HG03442 (cell line): ENCODE data around the gene SLC13A5.
"Not testable (repeated sequence)": the region's sequence is repeated elsewhere in the genome, so short reads cannot be mapped to it uniquely, and the experiment has no call there.

Experiments
- ATAC-seq: cut with Tn5 transposase; IDR thresholded peaks from one replicate; pipeline ENCODE4 v1.9.1; 2021; ENCODE audit warnings: mild to moderate bottlenecking, moderate library complexity; ENCODE audit not compliant: unreplicated experiment

SLC13A5 gene

GRCh38 chr17:6711081-6711674 is 2.0 kb downstream of the SLC13A5 start:
- ATAC-seq, result no peak

DNA sequence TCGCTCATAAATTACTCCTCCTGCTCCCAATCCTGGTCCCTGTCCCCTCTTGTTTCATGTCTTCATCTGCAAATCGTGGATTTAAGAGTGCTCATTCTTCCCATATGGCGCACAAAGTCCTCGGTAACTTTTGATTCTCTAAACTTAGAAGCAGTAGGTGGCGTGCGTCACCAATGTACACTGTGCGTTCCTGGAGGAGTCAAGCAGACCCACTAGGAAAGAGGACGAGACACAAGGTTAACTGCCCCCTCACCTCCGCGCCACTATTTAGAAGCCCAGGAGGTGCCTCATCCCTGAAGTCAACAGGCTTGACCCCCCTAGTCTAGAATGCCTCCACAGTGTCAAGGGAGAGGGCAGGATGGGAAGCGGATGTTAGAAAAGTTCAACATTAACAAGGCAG is 2.9 kb downstream of the SLC13A5 start:
- no peak for ATAC-seq

DNA sequence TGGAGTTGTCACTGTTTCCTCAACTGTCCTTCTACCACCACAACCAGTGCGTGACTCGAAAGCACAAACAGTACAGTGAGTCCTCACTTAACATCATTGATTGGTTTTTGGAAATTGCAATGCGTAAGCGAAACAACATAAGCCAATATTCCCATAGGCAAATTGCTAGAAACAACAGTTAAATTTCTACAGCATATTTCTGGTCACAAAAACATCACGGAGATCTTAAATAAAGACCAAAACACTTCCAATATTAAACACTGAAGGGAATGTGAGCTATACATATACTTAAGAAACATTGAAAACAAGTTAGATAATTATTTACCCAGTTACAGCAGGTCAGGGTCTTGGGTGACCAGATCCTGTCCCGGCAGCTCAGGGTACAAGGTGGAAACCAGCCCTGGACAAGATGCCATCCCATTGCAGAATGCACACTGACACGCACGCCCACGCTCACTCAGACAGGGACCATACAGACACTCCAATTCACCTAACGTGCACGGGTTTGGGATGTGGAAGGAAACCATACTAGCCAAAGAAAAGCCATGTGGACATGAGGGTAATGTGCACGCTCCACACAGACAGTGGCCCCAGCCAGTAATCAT is 4.7 kb downstream of the SLC13A5 start:
- no peak for ATAC-seq

DNA sequence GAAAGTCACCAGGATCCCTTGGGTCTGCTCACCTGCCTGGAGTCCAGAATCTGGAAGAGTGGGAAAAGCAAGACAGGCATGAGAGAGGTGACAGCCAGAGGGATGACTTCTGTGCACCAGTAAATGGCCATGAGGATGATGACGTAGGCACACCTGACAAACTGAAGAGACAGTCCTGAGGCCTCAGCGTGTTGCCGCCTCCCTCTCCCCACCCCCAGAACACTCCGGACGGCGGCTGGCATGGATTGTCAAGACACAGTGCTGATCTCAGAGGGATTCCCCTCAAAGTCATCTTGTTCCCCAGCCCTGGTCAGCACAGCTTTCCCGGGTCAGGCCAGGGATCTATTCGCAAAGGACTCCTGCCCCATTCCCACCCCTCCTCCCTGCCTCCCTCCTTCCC is 6.2 kb downstream of the SLC13A5 start:
- ATAC-seq, result no peak

DNA sequence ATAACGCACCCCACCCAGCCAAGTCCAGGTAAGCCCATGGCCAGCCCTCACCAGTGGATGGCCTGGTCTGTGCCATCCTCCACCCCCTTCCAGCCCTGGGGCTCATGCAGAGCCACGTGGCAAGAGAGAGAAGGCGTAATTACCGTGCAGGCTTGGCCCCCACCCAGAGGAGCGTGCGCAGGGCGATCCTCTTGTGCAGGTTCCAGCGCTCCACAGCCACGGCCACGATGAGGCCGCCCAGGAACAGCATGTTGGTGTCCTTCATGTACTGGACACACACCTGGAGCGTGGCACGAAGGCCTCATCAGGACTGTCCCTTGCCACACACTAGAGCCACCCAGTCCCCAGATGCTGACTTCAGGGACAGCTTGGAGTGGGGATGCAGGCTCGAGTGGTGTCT is 6.7 kb downstream of the SLC13A5 start:
- ATAC-seq, result no peak

DNA sequence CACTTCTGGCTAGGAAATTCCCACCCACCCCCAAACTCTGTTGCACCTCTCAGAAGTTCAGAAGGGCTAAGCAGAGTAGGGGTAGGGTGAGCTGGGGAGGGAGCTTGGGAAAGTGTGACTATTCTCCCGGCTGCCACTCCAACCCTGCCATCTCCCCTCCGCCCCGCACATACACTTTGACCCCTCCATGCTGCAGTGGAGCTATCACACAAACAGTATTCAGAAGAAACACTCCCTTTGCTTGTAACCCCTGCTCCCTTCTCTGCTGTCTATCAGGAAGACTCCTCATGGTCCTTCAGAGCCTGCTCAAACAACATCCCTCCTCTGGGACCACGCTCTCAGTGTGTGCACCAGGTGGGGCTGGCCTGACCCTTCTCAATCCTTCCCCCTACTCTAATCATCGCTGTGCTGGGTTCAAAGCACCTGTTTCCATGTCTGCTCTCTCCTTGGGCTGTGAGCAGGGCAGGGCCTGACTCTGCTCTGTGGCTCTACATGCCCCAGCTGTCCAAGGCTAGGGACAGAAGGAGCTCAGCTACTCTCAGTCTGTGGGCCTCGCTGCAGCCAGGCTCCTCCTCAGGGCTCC is 8.6 kb downstream of the SLC13A5 start:
- ATAC-seq, result no peak

DNA sequence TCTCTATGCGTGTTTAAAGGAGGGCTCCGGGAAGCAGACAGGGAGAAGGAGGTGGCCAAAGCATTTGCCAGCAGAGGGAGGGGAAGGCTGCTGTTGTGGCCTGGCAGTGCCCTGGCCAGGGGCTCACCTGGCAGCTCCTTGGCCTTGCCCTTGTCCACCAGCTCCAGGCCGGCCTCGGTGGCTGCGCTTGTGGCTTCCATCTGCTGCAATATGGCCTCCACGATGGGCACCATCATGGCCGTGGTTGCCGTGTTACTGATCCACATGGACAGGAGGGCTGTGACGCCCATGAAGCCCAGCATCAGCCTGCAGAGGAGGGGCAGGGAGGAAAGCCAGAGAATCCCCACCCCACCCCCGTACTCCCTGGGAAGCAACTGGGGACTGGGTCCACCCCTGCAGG is 9.4 kb downstream of the SLC13A5 start:
- ATAC-seq, result no peak

DNA sequence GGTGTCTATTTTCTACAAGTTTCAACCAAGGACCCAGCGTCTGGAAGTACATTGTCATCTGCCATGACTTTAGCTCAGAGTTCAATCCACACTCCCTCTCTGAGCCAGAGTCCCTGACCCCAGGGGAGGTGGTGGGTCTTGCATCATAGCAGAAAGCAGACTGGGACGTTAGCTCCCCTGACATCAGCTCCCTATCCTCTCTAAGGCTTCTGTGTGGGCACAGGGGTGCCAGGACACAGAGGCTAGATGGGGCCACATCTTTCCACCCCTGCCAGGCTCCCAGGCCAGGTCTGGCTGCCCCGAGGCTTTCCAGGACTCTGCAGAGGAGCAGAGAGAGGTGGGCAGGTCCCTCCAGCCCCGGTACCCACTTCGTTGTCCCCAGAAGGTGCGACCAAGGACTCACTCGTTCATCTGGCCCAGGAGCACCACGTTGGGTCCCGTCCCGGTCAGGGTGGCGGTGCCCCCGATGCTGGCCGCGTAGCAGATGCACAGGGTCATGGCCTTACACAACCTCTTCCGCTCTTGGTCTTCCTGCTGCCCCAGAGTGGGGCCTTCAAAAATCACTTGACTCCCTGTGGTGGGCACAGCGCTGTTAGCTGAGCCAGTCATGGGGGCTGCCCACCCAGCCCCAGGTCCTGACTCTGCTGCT is 10.5 kb downstream of the SLC13A5 start:
- ATAC-seq, result no peak

DNA sequence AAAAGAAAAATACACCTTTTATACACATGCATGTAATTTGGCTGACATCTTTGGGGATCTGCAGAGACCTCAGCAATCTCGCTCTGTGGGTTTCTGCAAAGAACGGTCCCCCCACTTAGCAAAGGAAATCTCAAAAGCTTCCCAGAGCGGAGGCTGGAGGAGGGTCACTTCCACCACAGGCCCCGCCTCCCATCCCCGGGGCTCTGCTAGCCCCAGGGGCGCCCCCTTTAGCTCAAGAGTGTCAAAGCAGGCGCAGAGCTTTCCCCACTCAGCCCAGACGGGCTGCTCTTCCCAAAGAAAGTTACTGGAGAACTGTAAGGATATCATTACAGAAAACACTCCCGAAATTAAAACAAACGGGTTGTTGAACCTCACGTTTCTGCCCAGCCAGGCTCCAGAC is 11.4 kb downstream of the SLC13A5 start:
- no peak for ATAC-seq

DNA sequence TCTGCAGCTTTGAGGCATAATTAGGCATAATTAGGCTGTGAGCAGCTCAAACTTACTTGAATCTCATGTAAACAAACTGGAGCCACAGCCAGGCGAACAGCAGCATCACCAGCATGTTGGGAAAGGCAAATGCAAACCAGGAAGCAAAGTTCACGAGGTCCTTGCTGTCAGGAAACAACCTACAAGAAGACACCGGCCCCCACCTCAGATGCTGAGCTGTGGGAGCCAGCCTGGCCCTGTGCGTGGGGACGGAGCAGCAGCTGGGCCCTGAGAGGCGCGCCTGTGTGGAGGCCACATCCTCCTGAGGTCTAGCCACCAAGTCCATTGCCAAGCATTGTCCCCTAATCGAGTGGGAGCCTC is 12.2 kb downstream of the SLC13A5 start:
- ATAC-seq, result no peak

GRCh38 chr17:6699997-6700947 is 12.9 kb downstream of the SLC13A5 start:
- ATAC-seq, result no peak

- ATAC-seq, result no peak
These were observed 15.2 kb downstream of the SLC13A5 start for GRCh38 chr17:6698004-6698403.

GRCh38 chr17:6696906-6697305 is 16.3 kb downstream of the SLC13A5 start:
- no peak for ATAC-seq

- no peak for ATAC-seq
These were observed 17.6 kb downstream of the SLC13A5 start for GRCh38 chr17:6695565-6695964.

- no peak for ATAC-seq
These were observed 18.1 kb downstream of the SLC13A5 start for GRCh38 chr17:6695051-6695450.

DNA sequence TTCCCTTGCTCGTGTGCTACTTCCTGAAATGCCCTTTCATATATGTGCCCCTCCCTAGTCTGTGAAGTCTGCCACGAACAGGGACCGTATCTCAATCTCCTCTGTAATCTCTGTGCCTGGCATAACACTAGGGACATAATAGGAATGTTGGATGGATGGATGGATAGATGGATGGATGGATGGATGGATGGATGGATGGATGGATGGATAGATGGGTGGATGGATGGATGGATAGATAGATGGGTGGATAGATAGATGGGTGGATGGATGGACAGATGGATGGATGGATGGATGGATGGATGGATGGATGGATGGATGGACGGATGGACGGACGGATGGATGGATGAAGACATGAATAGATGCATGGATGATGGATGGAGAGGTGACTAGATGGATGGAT is 21.2 kb downstream of the SLC13A5 start:
- not testable (repeated sequence) for ATAC-seq

DNA sequence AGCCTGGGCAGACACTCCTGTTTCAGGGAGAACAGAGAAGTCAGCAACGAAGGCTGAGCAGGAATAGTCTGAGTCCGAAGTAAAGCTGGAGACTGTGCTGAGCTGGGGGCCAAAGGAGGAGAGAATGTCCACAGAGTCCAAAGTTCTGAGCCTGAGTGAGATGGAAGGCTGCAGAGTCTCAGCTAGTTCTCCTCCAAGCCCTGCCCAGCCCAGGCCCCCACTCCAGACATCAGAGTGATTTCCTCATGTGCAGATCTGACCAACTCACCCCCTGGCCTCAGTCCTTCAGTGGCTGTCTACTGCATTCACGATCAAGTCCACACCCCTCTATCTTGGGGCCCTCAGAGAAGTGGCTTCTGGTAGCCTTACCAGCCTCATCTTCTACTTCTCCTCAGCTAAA is 21.6 kb downstream of the SLC13A5 start:
- no peak for ATAC-seq

- ATAC-seq, result no peak
These were observed 22.5 kb downstream of the SLC13A5 start for GRCh38 chr17:6690641-6691040.

- no peak for ATAC-seq
These were observed 24.2 kb downstream of the SLC13A5 start for GRCh38 chr17:6688944-6689343.

GRCh38 chr17:6686026-6686425 is 27.1 kb downstream of the SLC13A5 start:
- no peak for ATAC-seq
